ENCODE measurements around the gene TRMT44.
"Not testable (repeated sequence)": the region's sequence is repeated elsewhere in the genome, so short reads cannot be mapped to it uniquely, and the experiment has no call there.

Gene TRMT44, protein sequence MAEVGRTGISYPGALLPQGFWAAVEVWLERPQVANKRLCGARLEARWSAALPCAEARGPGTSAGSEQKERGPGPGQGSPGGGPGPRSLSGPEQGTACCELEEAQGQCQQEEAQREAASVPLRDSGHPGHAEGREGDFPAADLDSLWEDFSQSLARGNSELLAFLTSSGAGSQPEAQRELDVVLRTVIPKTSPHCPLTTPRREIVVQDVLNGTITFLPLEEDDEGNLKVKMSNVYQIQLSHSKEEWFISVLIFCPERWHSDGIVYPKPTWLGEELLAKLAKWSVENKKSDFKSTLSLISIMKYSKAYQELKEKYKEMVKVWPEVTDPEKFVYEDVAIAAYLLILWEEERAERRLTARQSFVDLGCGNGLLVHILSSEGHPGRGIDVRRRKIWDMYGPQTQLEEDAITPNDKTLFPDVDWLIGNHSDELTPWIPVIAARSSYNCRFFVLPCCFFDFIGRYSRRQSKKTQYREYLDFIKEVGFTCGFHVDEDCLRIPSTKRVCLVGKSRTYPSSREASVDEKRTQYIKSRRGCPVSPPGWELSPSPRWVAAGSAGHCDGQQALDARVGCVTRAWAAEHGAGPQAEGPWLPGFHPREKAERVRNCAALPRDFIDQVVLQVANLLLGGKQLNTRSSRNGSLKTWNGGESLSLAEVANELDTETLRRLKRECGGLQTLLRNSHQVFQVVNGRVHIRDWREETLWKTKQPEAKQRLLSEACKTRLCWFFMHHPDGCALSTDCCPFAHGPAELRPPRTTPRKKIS

DNA sequence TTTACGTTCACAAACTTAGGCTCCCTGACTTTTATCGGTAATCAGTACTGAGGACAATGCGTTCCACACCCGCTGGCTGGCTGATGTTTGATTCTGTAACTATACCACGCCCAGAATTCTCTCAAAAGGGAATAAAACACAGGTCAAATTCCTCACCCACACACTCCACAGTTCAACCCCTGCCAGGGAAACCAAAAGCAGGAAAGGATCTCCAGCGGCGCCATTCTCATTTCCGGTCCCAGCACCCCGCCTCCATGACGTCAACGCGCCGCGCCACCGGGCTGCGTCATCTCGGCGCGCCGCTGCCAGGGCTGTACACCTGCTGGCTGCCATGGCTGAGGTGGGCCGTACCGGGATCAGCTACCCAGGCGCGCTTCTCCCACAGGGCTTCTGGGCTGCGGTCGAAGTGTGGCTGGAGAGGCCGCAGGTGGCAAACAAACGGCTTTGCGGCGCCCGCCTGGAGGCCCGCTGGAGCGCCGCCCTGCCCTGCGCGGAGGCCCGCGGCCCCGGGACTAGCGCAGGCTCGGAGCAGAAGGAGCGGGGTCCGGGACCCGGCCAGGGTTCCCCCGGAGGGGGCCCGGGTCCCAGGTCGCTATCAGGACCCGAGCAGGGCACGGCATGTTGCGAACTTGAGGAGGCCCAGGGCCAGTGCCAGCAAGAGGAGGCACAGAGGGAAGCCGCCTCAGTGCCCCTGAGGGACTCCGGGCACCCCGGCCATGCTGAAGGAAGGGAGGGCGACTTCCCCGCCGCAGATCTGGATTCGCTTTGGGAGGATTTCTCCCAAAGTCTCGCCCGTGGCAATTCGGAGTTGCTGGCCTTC is at the start of gene TRMT44, which contains the start of gene ACOX3:
TSS of gene TRMT44 (plus strand) at position 286 of the 820 bp plus-strand sequence. CDS start at position 332, 46 bp downstream.
TSS of gene ACOX3 (minus strand) at position 232 of the 820 bp plus-strand sequence. CDS start 24,202 bp downstream, outside the sequence.
- peak; percentile 75 for DNase-seq

DNA sequence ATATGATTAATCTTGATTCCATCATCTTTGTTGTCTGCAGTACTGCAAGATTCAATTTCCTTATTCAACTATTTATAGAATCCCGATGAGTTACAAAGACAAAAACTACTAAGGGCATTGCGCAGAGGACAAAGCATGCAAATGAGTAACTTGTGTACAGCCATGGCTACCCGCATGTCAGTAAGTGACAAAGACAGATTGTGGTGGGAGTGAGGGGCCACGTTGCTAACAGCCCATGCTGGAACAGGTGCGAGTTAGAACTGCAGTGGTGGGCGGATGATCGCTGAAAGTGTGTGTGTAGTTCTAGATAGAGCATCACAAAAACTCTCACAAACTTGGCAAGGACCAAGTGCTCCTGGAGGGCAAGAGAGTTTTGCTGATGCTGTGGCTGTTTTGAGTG is 49.5 kb upstream of the TRMT44 start:
- DNase-seq, result no peak

DNA sequence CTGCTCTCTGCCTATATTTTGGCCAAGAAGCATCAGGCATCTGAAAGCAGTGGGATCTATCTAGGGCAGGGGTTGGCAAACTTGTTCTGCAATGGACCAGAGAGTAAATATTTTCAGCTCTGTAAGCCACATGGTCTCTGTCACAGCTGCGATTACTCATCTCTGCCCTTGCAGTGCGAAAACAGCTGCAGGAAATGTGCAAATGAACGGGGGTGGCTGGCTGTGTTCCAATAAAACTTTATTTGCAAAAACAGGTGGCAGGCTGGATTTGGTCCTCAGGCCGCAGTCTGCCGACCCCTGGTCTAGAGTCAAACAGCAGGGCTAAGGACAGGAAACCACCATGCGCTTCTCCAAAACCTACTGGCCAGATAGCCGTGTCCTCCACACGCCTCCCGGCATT is 48.6 kb upstream of the TRMT44 start:
- DNase-seq, result no peak

DNA sequence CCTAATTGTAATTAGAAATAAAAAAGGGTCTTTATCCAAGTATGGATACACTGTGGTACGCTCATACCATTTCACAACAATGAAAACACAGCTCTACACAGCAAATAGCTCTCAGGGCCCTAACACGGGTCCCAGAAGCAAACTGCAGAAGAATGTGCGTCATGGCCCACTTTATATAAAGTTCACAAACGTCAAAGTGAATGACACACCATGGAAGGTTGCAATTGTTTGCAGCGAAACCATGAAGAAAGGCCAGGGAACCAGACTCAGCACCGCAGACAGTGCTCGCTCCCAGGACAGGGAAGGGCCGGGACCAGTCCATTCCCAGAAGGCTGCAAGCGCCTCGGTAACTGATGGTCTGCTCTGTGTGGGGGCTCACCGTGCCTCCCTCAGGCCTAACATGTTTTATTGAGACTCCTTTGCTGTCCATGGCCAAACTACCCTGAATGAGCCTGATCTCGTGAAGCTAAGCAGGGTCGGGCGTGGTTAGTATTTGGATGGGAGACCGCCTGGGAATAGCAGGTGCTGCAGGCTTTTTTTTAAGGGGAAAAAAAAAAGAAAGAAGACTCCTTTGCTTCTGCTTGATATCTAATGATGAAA is 47.9 kb upstream of the TRMT44 start:
- no peak for DNase-seq

DNA sequence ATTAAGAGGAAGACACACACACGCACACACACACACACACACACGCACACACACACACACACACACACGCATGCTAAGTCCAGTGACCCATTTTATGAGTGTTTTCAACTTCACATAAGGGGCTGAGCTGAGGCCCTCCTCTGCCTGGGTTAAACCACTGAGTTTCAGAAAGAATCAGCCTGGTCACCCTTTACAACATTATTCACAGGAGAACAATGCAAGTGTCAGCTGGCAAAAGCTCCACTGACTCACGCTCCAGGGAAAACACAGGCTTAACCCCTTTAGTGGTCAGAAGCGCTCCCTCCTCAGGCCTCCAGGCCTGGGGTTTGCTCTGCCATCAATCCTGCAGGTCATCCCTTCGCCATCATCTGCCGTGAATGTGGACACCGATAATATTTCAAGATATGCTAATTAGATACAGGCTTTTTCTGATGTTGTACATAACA is 47.0 kb upstream of the TRMT44 start:
- no peak for DNase-seq

DNA sequence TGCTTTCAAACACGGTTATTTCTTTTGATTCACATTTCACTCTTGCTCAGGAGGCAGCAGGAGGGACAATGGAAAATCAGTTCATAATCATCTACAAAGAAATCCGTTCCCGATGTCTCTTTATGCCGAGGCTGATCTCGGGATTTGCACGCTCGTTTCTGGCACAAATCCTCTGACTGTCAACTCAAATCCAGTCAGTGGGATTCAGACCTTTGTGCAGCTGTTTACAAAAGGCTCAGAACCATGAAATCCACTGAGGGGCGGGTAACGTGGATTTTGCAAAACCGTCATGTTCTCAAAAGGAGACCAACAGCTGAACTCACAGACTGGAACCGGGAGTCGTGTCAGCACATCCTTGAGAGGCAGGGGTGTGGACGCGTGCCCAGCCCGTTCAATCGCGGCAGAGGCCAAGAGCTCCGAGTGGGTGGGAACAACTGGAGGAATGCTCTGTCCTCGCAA is 46.5 kb upstream of the TRMT44 start:
- DNase-seq, result peak; percentile 74

DNA sequence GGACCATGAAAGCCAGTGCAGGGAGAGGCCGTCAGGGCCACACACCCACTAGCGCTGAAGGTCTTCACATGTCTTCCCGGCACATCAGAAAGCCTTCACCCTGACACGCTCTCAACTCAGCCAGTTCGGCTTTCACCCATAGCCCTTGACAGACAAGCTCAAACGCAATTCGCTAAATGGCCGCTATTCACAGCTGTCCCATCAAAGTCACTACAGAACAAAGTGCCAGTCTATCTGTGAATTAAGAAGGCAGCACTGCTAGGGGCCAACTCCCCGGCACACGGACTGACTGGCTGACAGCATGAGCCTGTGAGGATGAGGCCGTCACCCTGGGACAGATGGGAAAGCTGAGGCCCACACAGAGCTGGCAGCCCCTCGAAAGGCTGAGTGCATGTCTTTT is 45.8 kb upstream of the TRMT44 start:
- DNase-seq, result no peak

DNA sequence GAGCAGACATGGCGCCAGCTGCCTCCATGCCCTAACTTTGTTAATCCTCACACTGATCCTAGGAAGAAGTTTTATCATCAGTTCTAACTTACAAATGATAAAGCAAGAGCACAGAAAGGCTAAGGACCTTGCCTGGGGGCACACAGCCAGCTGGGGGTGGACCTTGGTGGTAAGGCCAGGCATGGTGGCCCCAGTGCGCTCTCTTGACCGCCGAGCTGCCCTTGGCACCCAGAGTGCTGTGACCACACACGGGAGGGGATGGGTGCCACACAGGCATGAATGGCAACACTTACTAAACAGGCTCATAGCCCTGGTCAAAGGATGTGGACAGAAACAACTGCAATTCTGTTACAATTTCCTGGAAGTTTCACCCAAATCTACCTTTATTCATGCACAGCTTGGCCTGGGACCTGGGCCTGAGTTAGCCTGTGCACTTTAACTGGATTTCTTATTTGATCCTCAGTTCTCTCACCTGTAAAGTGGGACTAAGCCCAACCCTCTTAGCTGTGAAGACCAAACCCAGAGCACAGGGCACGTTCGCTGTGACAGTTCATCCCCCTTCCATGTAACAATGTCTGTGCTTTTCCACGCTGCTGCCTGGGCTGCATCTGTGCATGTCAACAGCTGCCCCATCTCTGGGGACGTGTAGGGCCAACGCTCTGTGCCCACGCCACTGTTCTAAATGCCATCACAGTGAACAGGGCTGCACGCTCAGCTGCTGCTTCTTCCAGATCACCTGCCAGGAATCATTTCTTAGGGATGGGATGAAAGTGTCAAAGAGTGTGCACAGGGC is 44.9 kb upstream of the TRMT44 start:
- no peak for DNase-seq

DNA sequence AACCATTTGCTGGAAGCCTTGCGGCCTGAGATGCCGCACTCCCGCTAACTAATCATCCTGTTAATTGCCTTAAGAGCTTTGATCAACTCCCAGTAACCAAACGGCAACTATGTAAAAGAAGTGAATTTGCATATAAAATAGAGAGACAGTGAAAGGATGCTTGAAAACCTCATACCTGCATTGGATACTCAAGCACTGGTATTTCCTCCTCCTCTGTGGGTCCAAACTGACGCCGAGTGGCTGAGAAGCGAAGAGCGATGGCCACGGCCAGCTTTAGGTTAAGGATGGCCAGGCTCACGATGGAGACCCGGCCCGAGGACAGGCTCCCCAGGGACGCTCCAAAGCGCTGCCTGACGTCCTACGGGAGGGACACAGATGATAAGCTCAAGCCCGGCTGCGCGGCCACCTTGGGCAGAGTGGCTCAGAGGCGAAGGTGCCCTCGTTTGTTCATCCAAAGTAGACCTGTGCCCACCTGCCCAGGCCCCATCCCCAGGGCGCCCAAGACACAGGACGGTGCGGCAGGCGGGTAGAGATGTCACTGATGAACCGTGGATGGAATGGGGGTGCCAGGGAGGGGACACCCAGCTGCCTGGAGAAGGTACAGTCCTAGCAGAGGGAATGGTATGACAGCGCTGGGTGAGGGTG is 43.7 kb upstream of the TRMT44 start:
- no peak for DNase-seq

DNA sequence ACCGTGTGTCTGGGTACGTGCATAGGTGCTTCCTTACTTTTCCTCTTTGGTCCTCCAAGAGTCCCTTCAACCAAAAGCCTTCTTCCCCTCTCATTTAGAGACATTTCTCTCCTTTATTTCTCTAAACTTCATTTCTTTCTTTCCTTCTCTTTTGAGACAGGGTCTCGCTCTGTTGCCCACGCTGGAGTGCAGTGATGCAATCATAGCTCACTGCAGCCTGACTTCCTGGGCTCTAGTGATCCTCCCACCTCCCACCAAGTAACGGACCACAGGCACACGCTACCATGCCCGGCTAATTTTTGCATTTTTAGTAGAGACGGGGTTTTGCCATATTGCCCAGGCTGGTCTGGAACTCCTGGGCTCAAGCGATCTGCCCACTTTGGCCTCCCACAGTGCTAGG is 42.2 kb upstream of the TRMT44 start:
- DNase-seq, result no peak

DNA sequence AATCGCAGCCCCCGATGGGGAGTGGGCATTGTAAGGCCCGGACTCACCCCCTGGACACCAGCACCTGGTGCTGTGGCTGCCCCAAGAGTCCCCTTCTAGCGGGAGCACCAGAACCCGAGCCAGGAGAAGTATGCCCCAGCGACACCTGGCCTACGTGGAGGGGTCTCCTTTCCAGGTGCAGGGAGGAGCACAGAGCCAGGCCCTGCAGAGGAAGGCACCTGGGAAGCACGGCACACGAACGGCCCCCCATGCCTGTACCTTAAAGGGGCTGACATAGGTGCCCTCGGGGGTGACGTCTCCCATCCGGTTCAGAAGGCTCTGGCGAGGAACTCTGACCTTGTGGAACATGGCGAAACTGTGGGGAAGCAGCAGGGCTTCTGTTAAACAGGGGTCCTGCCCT is 41.3 kb upstream of the TRMT44 start:
- no peak for DNase-seq

DNA sequence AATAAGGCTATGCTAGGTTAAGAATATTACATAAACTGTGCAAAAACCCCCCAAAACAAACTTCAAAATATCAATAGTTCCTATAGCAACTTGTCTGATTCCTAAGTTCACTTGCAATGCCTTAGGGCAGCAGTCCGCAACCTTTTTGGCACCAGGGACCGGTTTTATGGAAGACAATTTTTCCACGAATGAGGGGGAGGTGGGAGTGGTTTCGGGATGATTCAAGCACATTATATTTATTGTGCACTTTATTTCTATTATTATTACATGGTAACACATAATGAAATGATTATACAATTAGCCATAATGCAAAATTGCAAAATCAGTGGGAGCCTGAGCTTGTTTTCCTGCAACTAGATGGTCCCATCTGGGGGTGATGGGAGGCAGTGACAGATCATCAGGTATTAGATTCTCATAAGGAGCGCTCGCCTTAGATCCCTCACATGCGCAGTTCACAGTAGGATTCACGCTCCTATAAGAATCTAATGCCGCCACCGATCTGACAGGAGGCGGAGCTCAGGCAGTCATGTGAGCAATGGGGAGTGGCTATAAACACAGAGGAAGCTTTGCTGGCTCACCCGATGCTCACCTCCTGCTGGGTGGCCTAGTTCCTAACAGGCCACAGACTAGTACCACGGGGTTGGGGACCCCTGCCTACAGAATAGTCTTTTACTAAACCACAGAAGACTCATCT is 39.8 kb upstream of the TRMT44 start:
- DNase-seq, result no peak

DNA sequence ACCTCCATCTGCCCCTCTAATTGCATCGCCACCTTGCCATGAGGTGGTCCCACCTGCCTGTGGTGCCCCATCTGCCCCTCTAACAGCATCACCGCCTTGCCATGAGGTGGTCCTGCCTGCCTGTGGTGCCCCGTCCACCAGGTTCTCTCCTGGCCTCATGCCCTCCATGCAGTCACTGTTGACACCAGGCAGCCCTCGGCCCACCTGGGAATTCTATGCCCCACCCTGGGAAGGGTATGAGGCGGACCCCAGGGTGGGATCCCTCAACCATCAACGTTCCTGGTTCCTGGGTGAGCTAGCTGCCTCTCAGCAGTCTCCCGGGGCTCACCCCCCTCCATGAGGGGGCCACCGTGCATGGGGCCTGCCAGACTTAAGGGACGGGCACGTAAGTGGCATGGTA is 38.9 kb upstream of the TRMT44 start:
- no peak for DNase-seq

DNA sequence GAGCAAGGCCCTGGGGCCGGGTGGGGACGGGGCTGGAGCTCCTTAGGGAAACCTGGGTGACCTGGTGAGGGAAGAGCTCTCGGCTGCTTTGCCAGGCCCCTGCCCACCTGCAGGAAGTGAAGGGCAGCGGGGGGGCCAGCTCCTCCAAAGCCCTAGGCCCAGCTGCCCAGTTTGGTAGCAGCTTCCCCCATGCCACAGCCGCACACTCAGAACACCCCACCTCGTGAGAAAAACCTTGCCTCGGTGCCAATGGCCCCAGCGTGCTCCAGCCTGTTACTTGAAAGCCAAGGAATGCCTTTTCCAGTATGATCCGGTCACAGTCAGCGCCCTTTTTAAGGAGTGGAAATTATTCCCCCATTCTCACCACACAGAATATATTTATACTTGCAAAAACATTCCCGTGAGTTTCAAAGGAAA is 38.4 kb upstream of the TRMT44 start:
- no peak for DNase-seq

DNA sequence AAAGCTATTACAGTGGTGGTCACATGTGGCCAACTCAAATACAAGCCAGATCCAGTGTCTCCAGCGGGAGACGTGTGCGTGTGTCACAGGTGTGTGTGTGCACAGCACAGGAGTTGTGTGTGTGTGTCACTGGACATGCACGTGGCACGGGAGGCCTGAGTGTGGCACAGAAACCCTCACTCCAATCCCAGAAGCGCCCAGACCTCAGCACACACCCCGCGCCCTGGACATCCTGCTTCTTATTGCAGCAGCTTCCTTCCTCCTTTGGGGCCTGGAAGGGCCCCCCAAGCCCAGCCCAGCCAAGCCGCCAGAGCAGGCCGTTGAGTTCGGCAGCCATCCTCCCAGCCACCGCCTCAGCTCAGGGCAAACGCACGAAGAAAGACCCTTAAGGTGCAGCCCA is 37.9 kb upstream of the TRMT44 start:
- no peak for DNase-seq

DNA sequence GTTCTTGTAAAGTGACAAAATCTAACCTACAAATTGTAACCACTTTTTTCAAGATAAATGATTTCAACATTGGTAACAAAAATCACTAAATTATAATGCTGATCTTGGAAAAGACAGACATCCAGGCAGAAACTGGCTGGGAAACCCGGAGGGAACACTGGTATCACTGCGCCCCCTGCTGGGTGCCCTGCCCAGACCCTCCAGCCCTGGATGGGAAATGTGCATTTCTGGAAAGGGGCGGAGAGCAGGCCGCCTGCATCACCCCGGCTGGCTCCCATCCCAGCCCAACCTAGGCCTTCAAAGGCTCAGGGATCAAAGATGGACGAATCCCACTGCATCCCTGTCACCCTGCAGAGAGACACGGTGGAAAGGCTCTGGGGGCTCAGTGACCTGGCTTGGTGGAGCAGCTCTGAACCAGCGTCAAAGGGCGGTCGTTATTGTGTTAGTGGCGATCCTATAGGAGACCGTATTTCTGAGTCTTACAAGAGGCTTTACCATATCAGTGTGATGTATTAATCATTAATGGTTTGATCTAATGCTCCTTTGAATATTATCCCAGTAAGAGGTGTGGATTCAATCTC is 37.3 kb upstream of the TRMT44 start:
- peak; percentile 46 for DNase-seq

DNA sequence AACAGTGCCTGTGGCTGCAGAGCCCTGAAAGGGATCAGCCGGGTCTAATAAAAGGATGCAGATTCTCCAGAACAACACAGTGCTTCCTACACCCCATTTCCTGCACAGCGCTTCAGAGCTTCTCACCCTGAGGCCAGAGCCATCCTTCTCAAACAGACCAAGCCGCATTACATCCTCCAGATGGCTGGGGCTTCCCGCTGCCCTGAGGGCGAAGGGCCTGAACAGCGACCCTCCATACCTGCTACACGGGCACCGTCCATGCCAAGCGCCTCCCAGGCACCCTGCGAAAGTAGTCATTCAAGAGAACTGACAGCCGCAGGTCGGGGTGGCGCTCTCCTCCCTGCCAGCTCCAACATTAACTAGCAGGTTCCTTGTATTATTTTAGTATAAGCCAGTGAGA is 36.6 kb upstream of the TRMT44 start:
- DNase-seq, result no peak

DNA sequence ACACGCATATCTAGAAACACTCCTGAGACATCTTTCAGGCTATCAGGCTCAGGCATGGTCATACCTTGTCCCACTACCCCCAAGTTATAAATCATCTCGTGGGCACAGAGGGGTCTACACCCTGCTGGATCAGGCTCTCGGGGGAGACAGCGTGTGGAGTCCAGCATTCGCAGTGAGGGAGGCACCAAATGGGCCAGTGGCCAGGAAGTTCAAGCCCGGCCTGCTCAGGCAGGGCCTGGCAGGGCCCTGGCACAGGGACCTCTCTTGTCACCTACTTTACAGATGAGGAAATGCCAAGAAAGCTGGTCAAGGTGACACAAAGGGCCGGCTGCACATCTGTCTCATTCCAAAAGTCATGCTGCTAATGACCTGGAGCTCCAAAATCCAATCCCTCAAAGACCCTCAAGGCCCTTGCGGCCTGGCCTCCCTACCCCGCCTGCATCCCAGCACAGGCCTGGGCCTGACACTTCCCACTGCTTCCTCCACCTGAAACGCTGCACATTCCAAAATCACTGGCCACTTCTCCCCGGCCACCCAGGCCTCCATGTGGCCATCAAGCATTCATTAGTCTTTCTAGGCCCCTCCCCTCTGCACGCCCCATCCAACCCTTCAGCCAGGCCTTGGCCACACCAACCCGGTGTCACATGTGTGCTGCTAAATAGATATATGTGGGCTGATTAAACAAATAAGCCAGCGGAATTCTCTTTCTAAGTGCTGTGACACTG is 35.6 kb upstream of the TRMT44 start:
- no peak for DNase-seq

DNA sequence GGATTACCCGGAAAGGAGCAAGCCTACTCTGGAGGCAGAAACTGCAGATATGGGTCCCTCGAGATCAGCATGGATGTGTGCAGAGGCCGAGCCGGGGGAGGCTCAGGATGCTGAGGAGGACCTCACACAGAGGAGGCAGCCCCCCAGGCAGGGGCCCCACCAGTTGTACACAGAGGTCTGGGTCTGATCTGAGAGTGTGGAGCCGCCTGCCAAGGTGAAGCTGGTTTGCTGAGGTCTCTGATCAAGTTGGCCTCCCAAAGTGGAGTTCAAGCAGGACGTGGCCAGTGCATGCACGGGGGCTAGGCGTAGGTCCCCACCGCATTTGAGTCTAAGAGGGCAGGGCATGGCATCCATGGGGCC is 35.1 kb upstream of the TRMT44 start:
- DNase-seq, result no peak

DNA sequence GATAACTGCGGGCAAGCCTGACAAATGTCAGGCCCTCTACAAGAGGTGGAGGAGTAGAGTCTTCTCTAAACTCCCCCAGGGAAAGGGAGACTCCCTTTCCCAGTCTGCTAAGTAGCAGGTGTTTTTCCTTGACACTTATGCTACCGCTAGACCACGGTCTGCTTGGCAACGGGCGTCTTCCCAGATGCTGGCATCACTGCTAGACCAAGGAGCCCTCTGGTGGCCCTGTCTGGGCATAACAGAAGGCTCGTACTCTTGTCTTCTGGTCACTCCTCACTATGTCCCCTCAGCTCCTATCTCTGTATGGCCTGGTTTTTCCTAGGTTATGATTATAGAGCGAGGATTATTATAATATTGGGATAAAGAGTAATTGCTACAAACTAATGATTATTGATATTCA is 33.7 kb upstream of the TRMT44 start:
- not testable (repeated sequence) for DNase-seq

Measured in NCI-H1092 (cell line).